PC-3 (cell line): Measurements from ENCODE around the gene PTPN12.

ENCODE experiments used
- EZH2phosphoT487 ChIP-seq: fragments of 300-600 bp; sonication (generic); IDR thresholded peaks from 2 replicates; pipeline ENCODE4 v1.6.1; 2018; ENCODE audit warnings: mild to moderate bottlenecking, antibody characterized with exemption, low read length, borderline replicate concordance
- TF ChIP-seq, protein P1 (sequence below): fragments of 300-600 bp; sonication (generic); conservative IDR thresholded peaks from 2 replicates; pipeline ENCODE4 v1.5.1; 2017; ENCODE audit warnings: antibody characterized with exemption, low read depth, mild to moderate bottlenecking, low read length

DNA sequence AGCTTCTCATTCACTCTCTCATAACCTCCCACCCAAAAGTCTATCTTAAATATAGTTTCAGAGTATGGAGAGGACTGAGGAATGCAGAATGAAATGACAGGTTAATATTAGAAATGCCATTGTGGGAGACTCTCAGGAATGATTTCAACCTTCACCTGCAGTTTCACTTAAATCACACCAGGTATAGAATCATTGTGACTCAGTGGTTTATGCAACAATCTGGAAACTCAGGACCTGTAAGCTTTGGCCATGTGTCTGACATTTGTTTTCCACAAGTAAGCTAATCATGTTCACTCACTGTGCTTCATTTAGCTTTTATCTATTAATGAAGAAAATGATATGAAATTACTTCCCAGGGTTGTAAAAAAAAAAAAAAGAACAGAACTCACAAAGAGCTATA, 8.7 kb upstream of the PTPN12 start:
- TF ChIP-seq, protein P1, sequence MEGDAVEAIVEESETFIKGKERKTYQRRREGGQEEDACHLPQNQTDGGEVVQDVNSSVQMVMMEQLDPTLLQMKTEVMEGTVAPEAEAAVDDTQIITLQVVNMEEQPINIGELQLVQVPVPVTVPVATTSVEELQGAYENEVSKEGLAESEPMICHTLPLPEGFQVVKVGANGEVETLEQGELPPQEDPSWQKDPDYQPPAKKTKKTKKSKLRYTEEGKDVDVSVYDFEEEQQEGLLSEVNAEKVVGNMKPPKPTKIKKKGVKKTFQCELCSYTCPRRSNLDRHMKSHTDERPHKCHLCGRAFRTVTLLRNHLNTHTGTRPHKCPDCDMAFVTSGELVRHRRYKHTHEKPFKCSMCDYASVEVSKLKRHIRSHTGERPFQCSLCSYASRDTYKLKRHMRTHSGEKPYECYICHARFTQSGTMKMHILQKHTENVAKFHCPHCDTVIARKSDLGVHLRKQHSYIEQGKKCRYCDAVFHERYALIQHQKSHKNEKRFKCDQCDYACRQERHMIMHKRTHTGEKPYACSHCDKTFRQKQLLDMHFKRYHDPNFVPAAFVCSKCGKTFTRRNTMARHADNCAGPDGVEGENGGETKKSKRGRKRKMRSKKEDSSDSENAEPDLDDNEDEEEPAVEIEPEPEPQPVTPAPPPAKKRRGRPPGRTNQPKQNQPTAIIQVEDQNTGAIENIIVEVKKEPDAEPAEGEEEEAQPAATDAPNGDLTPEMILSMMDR: no peak
- no peak for TF ChIP-seq EZH2phosphoT487
